GM23248 (cell line): ENCODE results near the gene SPATS2L. TPM values are rescaled to one million over a fixed set of nuclear protein-coding genes. Genes with fewer than 3 reads are reported as not detected.

Source experiments
- DNase-seq: peaks from one replicate; pipeline ENCODE4 v3.0.0-alpha.2; 2015
- H2AFZ ChIP-seq: fragments of 200-600 bp; sonication (generic); 2 replicates; pipeline ENCODE4 v1.6.1; 2016; ENCODE audit warnings: antibody characterized with exemption
- H3F3A ChIP-seq: fragments of 200-600 bp; sonication (generic); 2 replicates; pipeline ENCODE4 v1.6.1; 2016; ENCODE audit warnings: mild to moderate bottlenecking, antibody characterized with exemption, mixed run types; ENCODE audit not compliant: insufficient read depth
- H3K27ac ChIP-seq: fragments of 200-600 bp; sonication (generic); 2 replicates; pipeline ENCODE4 v1.5.1; 2016; ENCODE audit warnings: mild to moderate bottlenecking
- H3K27me3 ChIP-seq: fragments of 200-600 bp; sonication (generic); replicated peaks from 2 replicates; pipeline ENCODE4 v1.6.1; 2016; ENCODE audit warnings: mild to moderate bottlenecking; ENCODE audit not compliant: insufficient read depth
- H3K36me3 ChIP-seq: fragments of 200-600 bp; sonication (generic); 2 replicates; pipeline ENCODE4 v1.6.1; 2016; ENCODE audit warnings: low read depth, mild to moderate bottlenecking
- H3K4me1 ChIP-seq: fragments of 200-600 bp; sonication (generic); 2 replicates; pipeline ENCODE4 v1.6.1; 2016; ENCODE audit warnings: mild to moderate bottlenecking; ENCODE audit not compliant: insufficient read depth
- H3K4me2 ChIP-seq: fragments of 200-600 bp; sonication (generic); one replicate; pipeline ENCODE4 v1.6.1; 2016; ENCODE audit warnings: mild to moderate bottlenecking; ENCODE audit not compliant: unreplicated experiment
- H3K4me3 ChIP-seq: fragments of 200-600 bp; sonication (generic); 2 replicates; pipeline ENCODE4 v1.5.1; 2016; ENCODE audit warnings: mild to moderate bottlenecking
- H3K79me2 ChIP-seq: fragments of 200-600 bp; sonication (generic); 2 replicates; pipeline ENCODE4 v1.6.1; 2016; ENCODE audit warnings: mild to moderate bottlenecking; ENCODE audit not compliant: insufficient read depth
- H3K9ac ChIP-seq: fragments of 200-600 bp; sonication (generic); 2 replicates; pipeline ENCODE4 v1.6.1; 2016; ENCODE audit warnings: mild to moderate bottlenecking
- H3K9me2 ChIP-seq: fragments of 200-600 bp; sonication (generic); 2 replicates; pipeline ENCODE4 v1.6.1; 2016; ENCODE audit warnings: mixed run types, mild to moderate bottlenecking, moderate library complexity; ENCODE audit not compliant: insufficient read depth
- H3K9me3 ChIP-seq: fragments of 200-600 bp; sonication (generic); one replicate; pipeline ENCODE4 v1.6.1; 2017; ENCODE audit warnings: low read depth
- H4K20me1 ChIP-seq: fragments of 200-600 bp; sonication (generic); 2 replicates; pipeline ENCODE4 v1.6.0; 2016; ENCODE audit not compliant: insufficient read depth
- EZH2 ChIP-seq: fragments of 200-600 bp; sonication (generic); IDR thresholded peaks from 2 replicates; pipeline ENCODE4 v1.6.1; 2018; ENCODE audit warnings: antibody characterized with exemption, mild to moderate bottlenecking; ENCODE audit not compliant: insufficient read depth, poor library complexity, severe bottlenecking
- EZH2phosphoT487 ChIP-seq: fragments of 200-600 bp; sonication (generic); IDR thresholded peaks from 2 replicates; pipeline ENCODE4 v1.6.1; 2018; ENCODE audit warnings: antibody characterized with exemption, moderate library complexity, mild to moderate bottlenecking, low read depth; ENCODE audit not compliant: insufficient read depth
- WGBS, 2 experiments: methylation state at CpG; one replicate each; pipeline ENCODE4 v1.1.6; 2015 to 2017; ENCODE audit warnings: low lambda C conversion rate in 2 of 2, low coverage in 1 of 2; ENCODE audit errors: missing lambda C conversion rate in 2 of 2; 5-methylcytosine and 5-hydroxymethylcytosine counted together
- in situ Hi-C: fragments of 300-500 bp; cut with MboI; formaldehyde crosslinking; loops from 2 replicates; pipeline ENCODE4 v1.15.0; 2020
- polyA plus RNA-seq: library from polyadenylated mRNA; unstranded; fragments of >200 nt; fragmentation: Nextera tagmentation; extraction: Ambion mirVana; gene quantifications from 2 replicates; pipeline ENCODE4 v1.2.1, GENCODE V29; 2016
- total RNA-seq: library from RNA; depleted of rRNA; stranded (reverse); fragments of >200 nt; shearing (Covaris generic); gene quantifications from 2 replicates; pipeline ENCODE4 v1.2.3, GENCODE V29; 2014

SPATS2L gene
- total and polyA plus RNA-seq, 2 experiments from 2014 or later = 78.3 to 128 TPM

DNA sequence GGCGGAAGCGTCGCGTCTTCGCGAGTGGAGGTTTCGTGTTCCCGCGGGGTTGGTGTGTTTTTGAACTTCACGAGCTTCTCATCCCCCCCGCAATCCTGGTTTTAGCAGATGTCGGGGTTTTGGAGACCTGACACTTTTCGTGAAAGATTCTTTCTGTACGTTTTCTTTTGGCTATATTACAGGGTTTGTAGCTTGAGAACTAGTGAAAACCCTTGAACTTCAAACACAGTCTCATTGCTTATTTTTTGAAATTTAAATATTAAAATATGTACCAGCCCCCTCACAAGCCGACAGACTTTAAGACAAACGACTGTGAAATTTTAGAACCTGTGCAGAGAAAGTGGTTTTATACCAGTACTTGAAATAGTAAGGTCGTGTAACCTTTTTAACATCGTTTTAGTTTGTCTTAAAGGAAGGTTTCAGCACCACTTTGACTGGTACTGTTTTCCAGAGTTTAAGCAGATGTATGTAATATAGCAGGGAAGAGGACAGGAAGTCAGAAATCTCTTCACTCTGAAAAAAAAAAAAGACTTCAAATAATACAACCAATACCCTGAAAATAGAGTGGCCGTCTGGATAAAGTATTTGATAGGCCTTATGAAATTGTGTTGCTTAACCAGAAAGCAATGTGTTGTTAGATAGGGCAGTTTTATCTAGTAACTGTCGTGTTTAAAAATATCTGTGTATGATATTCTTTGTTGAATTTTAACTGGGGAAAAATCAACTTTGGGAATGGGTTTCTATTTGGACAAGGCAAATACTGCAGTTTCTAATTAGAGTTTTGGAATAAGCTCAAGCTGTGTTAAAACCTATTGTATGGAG is 1.4 kb downstream of the SPATS2L start:
- Histone ChIP-seq H3K27ac (peak overlapping the region; percentile 90), H3K27me3 (no peaks in the 10 kb centered on the region), H3K4me3 (peak overlapping the region; percentile 92), H2AFZ (peak overlapping the region; percentile 54), H3K9ac (peak overlapping the region; percentile 89), H4K20me1 (no peaks in the 10 kb centered on the region), H3F3A (peaks cover 50% of the 10 kb centered on the region), H3K9me2 (no peaks in the 10 kb centered on the region), H3K4me2 (peak overlapping the region; percentile 83), H3K9me3 (no peaks in the 10 kb centered on the region), H3K36me3 (no peaks in the 10 kb centered on the region), H3K4me1 (peaks cover 40% of the 10 kb centered on the region), H3K79me2 (peaks cover 58% of the 10 kb centered on the region)
- DNase-seq = peak; percentile 52
- in situ Hi-C loops = loop anchor here (10.0 kb wide), 1 partner anchor 313 kb away; no protein-coding TSS in a partner anchor
- WGBS, 2 experiments = 2 to 4% methylated on average over 20 of the region's 20 CpGs
- TF ChIP-seq EZH2phosphoT487 (no peak), EZH2 (no peak)

DNA sequence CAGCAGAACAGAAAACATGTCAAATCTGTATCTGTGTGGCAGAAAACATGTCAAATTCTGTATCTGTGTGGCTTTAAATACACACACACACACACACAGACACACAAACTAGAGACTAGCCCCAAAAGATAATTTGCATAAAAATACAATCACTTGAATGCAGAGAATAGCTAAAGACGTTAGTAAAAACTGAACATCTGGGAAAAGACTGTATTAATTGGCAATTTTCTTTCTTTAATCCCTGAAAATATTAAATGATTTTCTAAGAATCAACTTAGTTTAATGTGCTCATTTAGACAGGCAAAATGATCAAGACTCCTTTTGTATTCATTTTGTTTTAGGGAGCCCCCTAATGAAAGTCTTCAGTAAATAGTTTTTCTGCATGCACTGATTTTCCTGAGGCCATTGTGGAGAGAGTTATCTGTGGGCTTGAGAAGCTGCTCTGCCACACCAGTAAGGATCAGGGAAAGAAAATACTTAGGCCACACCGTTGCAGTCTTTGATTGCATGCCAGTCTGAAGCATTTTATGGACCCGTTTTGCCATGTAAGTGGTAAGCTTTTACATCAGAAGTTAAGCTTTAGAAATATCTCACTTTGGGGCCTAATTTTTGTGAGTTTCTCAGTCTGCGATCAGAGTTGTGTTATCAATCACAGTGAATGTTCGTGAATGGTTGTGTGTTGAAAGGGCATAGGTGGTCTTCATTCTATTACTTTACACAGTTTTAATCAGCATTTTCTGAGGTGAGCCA is 2.2 kb downstream of the SPATS2L start:
- Histone ChIP-seq H3F3A (peaks cover 50% of the 10 kb centered on the region), H4K20me1 (no peaks in the 10 kb centered on the region), H3K36me3 (no peaks in the 10 kb centered on the region), H3K27ac (peak overlapping the region; percentile 90), H3K4me3 (peak overlapping the region; percentile 92), H3K27me3 (no peaks in the 10 kb centered on the region), H3K4me2 (peak overlapping the region; percentile 83), H3K9me2 (no peaks in the 10 kb centered on the region), H3K79me2 (peaks cover 66% of the 10 kb centered on the region), H3K4me1 (peaks cover 40% of the 10 kb centered on the region), H3K9me3 (no peaks in the 10 kb centered on the region), H3K9ac (peak overlapping the region; percentile 89), H2AFZ (peak overlapping the region; percentile 54; the same call in 1 of the 2 replicates)
- TF ChIP-seq EZH2phosphoT487 = no peak
- TF ChIP-seq EZH2 = no peak
- 36% methylated on average over 5 of the region's 5 CpGs for WGBS, 2 experiments
- in situ Hi-C loops = loop anchor here (10.0 kb wide), 1 partner anchor 314 kb away; no protein-coding TSS in a partner anchor
- peak; percentile 58 for DNase-seq

DNA sequence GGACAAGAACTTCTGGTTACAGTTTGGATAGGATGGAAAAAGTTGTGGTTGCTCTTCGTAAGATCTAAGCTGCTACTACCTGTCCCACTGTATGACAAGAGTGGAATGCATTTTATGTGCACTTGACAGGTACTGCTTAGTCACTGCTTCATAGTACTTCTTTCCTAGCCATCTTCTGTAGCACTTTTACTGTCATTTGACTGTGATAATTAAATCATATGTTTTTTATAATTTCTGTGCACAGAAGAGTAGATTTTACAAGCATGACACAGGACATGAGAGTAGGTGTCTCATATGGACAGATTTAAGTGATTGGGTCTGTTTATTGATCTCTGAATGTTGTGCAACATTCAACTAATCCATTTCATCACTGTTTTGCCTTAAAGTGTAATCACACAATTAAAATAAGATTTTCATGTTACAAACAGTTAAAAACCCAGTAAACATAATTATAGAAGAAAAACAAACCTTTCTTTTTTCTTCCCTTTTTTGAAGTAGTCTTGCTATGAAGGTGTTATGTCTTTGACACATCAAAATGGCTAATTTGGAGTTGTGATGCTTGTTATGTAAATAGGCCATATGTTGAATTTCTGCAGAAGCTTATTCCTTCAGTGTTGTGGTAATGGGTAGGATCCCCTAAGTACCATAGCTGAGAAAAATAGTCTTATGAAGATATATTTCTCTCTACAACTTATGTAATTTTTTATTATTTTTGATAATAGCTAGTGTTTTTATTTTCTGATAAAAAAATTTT is 3.0 kb downstream of the SPATS2L start:
- Histone ChIP-seq H3K9ac (peak overlapping the region; percentile 89; the same call in 1 of the 2 replicates), H3K4me3 (peak overlapping the region; percentile 92), H3K4me2 (peak overlapping the region; percentile 83), H2AFZ (no peak overlapping the region), H3K27me3 (no peaks in the 10 kb centered on the region), H4K20me1 (no peaks in the 10 kb centered on the region), H3K9me2 (no peaks in the 10 kb centered on the region), H3K9me3 (no peaks in the 10 kb centered on the region), H3K36me3 (no peaks in the 10 kb centered on the region), H3K27ac (peak overlapping the region; percentile 90), H3K79me2 (peaks cover 74% of the 10 kb centered on the region), H3F3A (peaks cover 50% of the 10 kb centered on the region), H3K4me1 (peaks cover 42% of the 10 kb centered on the region)
- TF ChIP-seq EZH2 (no peak), EZH2phosphoT487 (no peak)
- in situ Hi-C loops = loop anchor here (10.0 kb wide), 1 partner anchor 315 kb away; no protein-coding TSS in a partner anchor
- DNase-seq = no peak
- WGBS, 2 experiments = 95 to 96% methylated on average over 1 of the region's 1 CpG

DNA sequence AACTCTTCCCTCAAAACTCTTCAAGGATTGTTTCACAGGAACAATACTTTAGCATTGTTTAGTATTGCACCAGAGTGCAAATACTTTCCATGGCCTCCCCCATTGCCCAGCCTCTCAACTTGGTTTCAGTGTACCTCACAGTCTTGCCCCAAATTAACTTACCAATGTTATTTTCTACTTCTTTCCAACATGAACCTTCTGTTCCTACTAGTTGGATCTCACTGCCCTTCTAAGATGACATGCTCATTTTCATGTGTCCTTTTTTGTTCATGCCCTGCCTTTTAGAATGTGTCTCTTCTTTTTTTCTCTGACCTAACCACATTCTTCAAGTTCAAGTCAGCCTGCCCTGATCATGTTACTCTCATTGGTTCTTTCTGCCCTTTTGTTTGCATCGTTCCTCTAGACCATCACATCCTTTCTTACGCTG is 4.1 kb downstream of the SPATS2L start:
- Histone ChIP-seq H3K36me3 (no peaks in the 10 kb centered on the region), H2AFZ (no peak overlapping the region), H3K9me2 (no peaks in the 10 kb centered on the region), H3K4me2 (peak overlapping the region; percentile 32), H4K20me1 (no peaks in the 10 kb centered on the region), H3F3A (peaks cover 51% of the 10 kb centered on the region), H3K9me3 (no peaks in the 10 kb centered on the region), H3K9ac (no peak overlapping the region), H3K4me3 (peak overlapping the region; percentile 6; the same call in 1 of the 2 replicates), H3K79me2 (peaks cover 85% of the 10 kb centered on the region), H3K27ac (peak overlapping the region; percentile 90), H3K4me1 (peaks cover 53% of the 10 kb centered on the region), H3K27me3 (no peaks in the 10 kb centered on the region)
- in situ Hi-C loops = no loop called here
- 62 to 71% methylated on average over 2 of the region's 2 CpGs for WGBS, 2 experiments
- no peak for TF ChIP-seq EZH2
- TF ChIP-seq EZH2phosphoT487 = no peak
- DNase-seq = peak; percentile 58
